ENCODE results near the gene GALC. TPM values are rescaled to one million over a fixed set of nuclear protein-coding genes. Genes with fewer than 3 reads are reported as not detected.
"Not testable (repeated sequence)": the region's sequence is repeated elsewhere in the genome, so short reads cannot be mapped to it uniquely, and the experiment has no call there.

GALC gene
- total RNA-seq = 10 to 100 TPM; 40.1 to 40.3 TPM

DNA sequence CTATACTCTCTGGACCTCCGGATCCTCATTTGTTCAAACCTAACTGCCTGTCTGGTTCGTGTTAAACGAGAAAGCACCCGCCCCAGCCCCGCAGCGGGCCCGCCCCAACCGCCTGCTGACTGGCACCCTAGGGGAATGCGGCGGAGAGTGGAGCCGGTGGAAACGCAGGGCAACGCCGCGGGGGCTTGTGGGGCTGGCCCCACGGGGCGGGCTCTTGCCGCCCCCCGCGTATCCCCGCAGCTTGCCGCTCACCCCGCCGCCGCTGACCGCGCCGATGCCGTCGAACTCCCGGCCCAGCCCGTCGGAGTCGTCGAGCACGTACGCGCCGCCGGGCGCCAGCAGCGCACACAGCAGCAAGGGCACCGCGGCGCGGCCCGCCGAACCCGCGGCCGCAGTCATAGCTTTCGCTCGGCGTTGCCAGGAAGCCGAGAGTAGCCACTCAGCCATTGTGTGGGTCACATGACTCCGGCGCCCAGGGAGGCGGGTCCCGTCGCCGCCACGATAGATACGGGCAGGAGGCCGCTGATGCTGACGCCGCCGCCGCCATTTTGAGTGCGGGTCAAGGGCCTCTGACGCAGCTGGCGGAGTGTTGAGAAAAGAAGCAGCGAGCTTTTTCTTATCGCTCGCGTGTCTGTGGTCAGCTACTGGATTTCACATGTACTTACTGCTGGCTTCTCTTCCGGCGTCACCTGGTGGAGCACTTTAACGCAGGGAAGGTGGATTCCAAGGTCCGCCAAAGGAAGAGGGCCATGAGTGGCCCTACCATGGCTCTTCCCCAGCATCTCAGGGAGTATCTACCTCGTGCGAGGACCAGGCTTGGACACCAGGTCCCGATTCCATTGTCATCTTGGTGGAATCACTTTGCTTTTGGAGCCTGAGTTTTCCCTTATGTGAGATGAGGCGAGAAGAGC is at the start of gene GALC:
GALC (minus strand) TSS at position 465 of the 911 bp plus-strand sequence; CDS start at position 447, 18 bp downstream.
- peak; percentile 97 to 98 for DNase-seq
- Mint-ChIP-seq H3K36me3 (ENCODE audit: insufficient read depth in 2 of 2) (peaks cover 2 to 6% of the 10 kb centered on the region in 2 donors), H3K9me3 (peaks cover 0 to 2% of the 10 kb centered on the region in 2 donors), H3K4me3 (peak within 1 kb of the TSS; percentile 87 to 99), H3K27ac (peak within 1 kb of the TSS; percentile 99), H3K4me1 (ENCODE audit: low read depth) (peaks cover 84% of the 10 kb centered on the region), H3K27me3 (ENCODE audit: low read depth) (no peaks in the 10 kb centered on the region)
- peak; percentile 82 to 83 for ATAC-seq (replicated peaks in 1 of 2)

DNA sequence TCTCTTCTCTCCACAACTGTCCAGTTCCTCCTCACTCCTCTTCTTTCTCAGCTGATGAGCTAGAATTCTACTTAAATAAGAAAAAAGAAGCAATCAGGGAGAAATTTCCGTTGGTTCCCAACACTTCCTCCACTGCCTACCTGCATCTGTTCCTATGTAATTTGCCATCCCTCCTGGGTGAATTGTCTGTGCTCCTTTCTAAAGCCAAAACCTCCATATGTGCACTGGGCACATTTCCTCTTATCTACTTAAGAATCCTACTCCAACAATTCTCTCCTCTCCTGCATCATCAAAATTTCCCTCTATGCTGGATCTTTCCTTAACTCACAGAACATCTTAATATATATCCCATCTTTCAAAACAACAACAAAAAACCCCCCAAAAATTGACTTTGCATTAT is 47.2 kb upstream of the GALC start:
- Mint-ChIP-seq H3K27me3 (ENCODE audit: low read depth) (no peaks in the 10 kb centered on the region), H3K27ac (no peak overlapping the region), H3K9me3 (peaks cover 0 to 4% of the 10 kb centered on the region in 2 donors), H3K4me1 (ENCODE audit: low read depth) (peaks cover 18% of the 10 kb centered on the region), H3K4me3 (no peak overlapping the region), H3K36me3 (ENCODE audit: insufficient read depth in 2 of 2) (no peaks in the 10 kb centered on the region)
- no peak for ATAC-seq (replicated peaks in 1 of 2)
- DNase-seq = no peak

DNA sequence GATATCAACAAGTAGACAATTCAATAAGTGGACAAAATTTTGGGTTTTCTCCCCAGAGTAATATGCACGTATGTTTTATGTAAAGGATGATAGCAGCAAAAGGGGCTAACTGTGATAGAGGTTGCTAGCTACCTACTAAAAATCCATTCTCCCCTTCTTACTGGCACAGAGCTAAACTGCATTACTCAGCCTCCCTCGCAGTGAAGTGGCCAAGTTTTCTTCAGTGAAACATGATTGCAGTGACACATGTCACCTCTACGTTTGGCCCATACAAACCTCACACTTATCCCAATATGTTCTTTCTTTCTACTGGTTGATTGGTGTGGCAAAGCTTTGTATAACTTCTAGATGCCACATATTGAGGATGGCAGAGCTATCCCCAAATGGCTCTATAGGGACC is 46.2 kb upstream of the GALC start:
- H3K9me3 Mint-ChIP-seq = peaks cover 0 to 4% of the 10 kb centered on the region in 2 donors
- H3K27ac Mint-ChIP-seq = no peak overlapping the region
- peak; percentile 50 to 56 for ATAC-seq (replicated peaks in 1 of 2)
- DNase-seq = no peak
- no peaks in the 10 kb centered on the region for H3K27me3 Mint-ChIP-seq (ENCODE audit: low read depth)
- no peak overlapping the region for H3K4me3 Mint-ChIP-seq
- peaks cover 9% of the 10 kb centered on the region for H3K4me1 Mint-ChIP-seq (ENCODE audit: low read depth)
- no peaks in the 10 kb centered on the region for H3K36me3 Mint-ChIP-seq (ENCODE audit: insufficient read depth in 2 of 2)

DNA sequence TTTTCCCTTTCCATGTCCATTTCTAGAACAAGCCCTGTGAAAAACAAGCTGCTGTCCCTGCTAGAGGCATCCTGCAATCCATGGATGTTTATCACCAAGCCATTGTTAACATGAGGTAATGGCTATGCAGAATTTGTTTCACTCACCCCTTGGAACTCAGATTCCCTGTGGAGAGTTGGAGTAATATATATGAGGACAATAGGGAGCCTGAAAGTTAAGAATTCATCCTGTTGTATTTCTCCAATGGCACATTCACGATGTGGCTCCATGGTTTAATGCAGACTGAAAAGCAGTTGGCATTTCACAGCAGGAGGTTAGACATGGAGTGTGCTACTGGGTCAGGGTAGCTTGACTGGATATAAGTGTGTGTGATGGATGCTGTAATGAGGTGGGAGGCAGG is 44.3 kb upstream of the GALC start:
- peaks cover 5% of the 10 kb centered on the region for H3K4me1 Mint-ChIP-seq (ENCODE audit: low read depth)
- H3K36me3 Mint-ChIP-seq (ENCODE audit: insufficient read depth in 2 of 2) = peaks cover 0 to 3% of the 10 kb centered on the region in 2 donors
- H3K27ac Mint-ChIP-seq = no peak overlapping the region
- DNase-seq (no peak), ATAC-seq (replicated peaks in 1 of 2) (no peak)
- H3K27me3 Mint-ChIP-seq (ENCODE audit: low read depth) = no peaks in the 10 kb centered on the region
- H3K4me3 Mint-ChIP-seq = no peak overlapping the region
- peaks cover 0 to 7% of the 10 kb centered on the region in 2 donors for H3K9me3 Mint-ChIP-seq

DNA sequence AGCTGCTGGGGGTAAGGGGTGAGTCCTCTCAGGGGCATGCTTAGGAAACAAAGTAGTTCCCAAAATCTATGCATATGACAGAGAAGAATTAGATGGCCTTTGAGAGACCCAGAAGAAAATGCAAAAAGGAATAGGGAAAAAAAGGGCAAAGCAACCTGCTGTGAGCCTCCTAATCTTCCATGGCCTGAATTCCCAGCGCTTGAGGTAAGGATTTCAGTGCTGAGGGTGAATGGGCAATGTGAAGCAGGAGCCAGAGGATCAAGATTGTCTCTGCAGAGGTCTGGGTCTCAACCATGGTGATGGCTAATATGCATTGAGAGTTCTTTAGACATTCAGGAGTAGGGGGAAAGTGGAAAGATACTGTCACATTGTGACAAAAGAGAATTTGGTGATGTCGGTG is 43.4 kb upstream of the GALC start:
- H3K9me3 Mint-ChIP-seq = peaks cover 0 to 7% of the 10 kb centered on the region in 2 donors
- H3K36me3 Mint-ChIP-seq (ENCODE audit: insufficient read depth in 2 of 2) = peaks cover 0 to 3% of the 10 kb centered on the region in 2 donors
- H3K4me1 Mint-ChIP-seq (ENCODE audit: low read depth) = peaks cover 5% of the 10 kb centered on the region
- no peak overlapping the region for H3K4me3 Mint-ChIP-seq
- H3K27me3 Mint-ChIP-seq (ENCODE audit: low read depth) = no peaks in the 10 kb centered on the region
- ATAC-seq (replicated peaks in 1 of 2) (no peak), DNase-seq (no peak)
- no peak overlapping the region for H3K27ac Mint-ChIP-seq

DNA sequence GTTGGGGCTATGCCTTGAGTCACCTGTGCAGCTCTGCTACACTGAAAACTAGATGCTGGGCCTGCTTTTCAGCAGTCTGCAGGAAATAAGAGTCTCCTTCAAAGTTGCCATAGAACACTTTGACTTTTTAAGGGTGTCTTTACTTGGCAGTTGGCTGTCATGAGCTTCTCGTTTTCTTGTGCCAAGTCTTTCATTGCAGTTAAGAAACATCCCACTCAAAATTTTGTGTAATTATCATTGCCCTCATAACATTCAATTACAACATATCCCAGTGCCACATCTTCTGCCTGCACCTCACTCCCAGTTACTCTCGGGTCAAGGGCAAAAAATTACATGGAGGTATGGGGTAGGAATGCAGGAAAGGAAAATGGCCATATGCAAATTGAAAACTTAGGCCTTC is 41.1 kb upstream of the GALC start:
- Mint-ChIP-seq H3K27me3 (ENCODE audit: low read depth) (no peaks in the 10 kb centered on the region), H3K4me1 (ENCODE audit: low read depth) (peaks cover 23% of the 10 kb centered on the region), H3K9me3 (peaks cover 0 to 7% of the 10 kb centered on the region in 2 donors), H3K36me3 (ENCODE audit: insufficient read depth in 2 of 2) (peaks cover 0 to 3% of the 10 kb centered on the region in 2 donors), H3K27ac (no peak overlapping the region), H3K4me3 (no peak overlapping the region)
- no peak for DNase-seq
- no peak for ATAC-seq (replicated peaks in 1 of 2)

DNA sequence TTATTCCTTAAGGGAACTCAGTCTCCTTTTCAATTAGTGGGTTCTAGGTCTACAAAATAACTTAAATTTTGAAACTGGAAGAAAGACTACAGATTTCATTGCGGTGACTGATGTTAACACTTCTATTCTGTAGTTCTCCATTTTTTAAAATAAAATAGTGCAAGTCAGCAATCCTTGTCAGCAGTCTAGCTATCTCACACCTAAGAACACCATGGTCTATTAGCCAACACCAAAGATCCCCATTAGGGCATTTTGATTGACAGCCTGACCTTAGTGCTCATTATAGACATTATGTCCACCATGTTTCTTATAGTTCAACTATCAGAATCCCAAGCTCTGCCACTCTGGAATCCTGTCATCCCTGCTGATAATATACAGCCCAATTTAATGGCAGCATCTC is 39.4 kb upstream of the GALC start:
- H3K4me3 Mint-ChIP-seq = no peak overlapping the region

DNA sequence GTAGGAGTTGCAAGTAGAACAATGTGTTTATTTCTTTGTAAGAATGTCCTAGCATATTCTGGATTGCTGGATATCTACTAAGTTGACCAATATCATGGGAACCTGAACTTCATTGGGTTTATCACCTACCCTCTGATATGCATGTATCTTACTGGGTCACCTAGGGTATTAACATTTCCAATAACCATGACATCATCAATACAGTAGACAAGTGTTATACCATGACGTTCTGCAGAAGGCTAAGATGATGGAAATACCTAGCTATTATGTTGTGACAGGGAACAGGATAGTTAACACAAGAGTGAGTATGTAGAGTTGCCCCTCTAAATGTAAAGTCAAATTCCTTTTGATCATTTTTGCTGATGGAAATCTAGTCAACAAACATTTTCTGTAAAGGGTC is 37.9 kb upstream of the GALC start:
- H3K4me3 Mint-ChIP-seq = no peak overlapping the region
- peaks cover 0 to 2% of the 10 kb centered on the region in 2 donors for H3K9me3 Mint-ChIP-seq
- H3K4me1 Mint-ChIP-seq (ENCODE audit: low read depth) = peaks cover 40% of the 10 kb centered on the region
- H3K36me3 Mint-ChIP-seq (ENCODE audit: insufficient read depth in 2 of 2) = peaks cover 3 to 7% of the 10 kb centered on the region in 2 donors
- no peak for ATAC-seq (replicated peaks in 1 of 2)
- DNase-seq = no peak
- no peak overlapping the region for H3K27ac Mint-ChIP-seq
- H3K27me3 Mint-ChIP-seq (ENCODE audit: low read depth) = no peaks in the 10 kb centered on the region

More for the DNA sequence above, 39.4 kb upstream of the GALC start:
- Mint-ChIP-seq H3K4me1 (ENCODE audit: low read depth) (peaks cover 30% of the 10 kb centered on the region), H3K27me3 (ENCODE audit: low read depth) (no peaks in the 10 kb centered on the region), H3K9me3 (peaks cover 0 to 2% of the 10 kb centered on the region in 2 donors), H3K36me3 (ENCODE audit: insufficient read depth in 2 of 2) (peaks cover 0 to 3% of the 10 kb centered on the region in 2 donors), H3K27ac (no peak overlapping the region)
- no peak for DNase-seq
- no peak for ATAC-seq (replicated peaks in 1 of 2)

DNA sequence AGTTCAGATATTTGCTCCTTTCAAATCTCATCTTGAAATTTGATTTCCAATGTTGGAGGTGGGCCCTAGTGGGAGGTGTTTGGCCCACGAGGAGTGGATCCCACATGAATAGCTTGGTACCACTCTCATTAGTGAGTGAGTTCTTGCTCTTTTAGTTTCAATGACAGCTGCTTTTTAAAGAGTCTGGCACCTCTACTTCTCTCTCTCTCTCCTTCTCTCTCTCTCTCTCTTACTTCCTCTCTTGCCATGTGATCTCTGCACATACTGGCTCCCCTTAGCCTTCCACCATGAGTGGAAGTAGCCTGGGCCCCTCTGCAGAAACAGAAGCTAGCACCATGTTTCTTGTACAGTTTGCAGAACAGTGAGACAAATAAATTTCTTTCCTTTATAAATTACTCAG is 37.1 kb upstream of the GALC start:
- no peak for DNase-seq
- Mint-ChIP-seq H3K27ac (peak overlapping the region; percentile 94), H3K4me1 (ENCODE audit: low read depth) (peaks cover 48% of the 10 kb centered on the region), H3K36me3 (ENCODE audit: insufficient read depth in 2 of 2) (peaks cover 3 to 7% of the 10 kb centered on the region in 2 donors), H3K9me3 (peaks cover 0 to 2% of the 10 kb centered on the region in 2 donors), H3K27me3 (ENCODE audit: low read depth) (no peaks in the 10 kb centered on the region), H3K4me3 (peak overlapping the region; percentile 70 to 76)
- ATAC-seq (replicated peaks in 1 of 2) = peak; percentile 3 to 7

DNA sequence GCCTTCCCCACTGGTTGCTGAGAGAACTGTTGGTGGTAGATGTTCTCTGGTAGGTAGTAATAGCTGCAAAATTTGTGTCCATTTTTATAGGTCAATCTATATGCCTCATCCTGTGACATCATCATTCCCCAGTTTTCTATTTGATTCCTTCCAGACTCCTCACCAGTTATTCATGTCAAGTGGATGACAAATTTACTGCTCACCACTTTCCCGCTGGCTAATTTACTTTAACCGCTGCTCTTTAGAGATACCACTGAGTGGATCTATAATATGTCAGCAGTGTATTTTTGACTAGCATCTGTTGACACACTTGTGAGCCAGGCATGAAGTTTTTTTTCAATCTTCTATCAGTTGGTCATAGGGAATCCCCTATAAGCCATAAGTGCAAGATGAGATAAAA is 36.5 kb upstream of the GALC start:
- peak; percentile 38 to 50 for DNase-seq
- peak; percentile 95 to 96 for ATAC-seq (replicated peaks in 1 of 2)
- H3K4me1 Mint-ChIP-seq (ENCODE audit: low read depth) = peaks cover 54% of the 10 kb centered on the region
- H3K36me3 Mint-ChIP-seq (ENCODE audit: insufficient read depth in 2 of 2) = peaks cover 3 to 7% of the 10 kb centered on the region in 2 donors
- peak overlapping the region in 1 of 2 donors; percentile 70 for H3K4me3 Mint-ChIP-seq
- peaks cover 0 to 2% of the 10 kb centered on the region in 2 donors for H3K9me3 Mint-ChIP-seq
- H3K27ac Mint-ChIP-seq = peak overlapping the region; percentile 35
- H3K27me3 Mint-ChIP-seq (ENCODE audit: low read depth) = no peaks in the 10 kb centered on the region

DNA sequence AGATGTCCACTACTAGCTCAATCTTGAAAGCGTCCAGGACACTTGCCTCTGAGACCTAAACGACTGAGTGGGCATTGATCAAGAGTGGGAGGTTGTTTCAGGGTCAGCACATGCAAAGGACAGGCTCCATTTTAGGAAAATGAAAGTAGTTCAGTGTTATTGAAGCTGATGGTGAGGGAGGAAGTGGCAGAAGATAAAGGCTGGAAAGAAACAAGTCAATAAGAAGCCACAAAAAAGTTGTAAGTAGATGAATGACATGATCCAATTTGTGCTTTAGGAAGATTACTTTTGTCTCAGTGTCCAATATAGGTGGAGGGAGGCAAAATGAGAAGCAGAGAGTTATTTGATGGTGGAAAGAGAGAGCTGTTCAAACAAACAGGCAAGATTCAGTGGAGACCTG is 33.9 kb upstream of the GALC start:
- Mint-ChIP-seq H3K27ac (peak overlapping the region; percentile 69), H3K36me3 (ENCODE audit: insufficient read depth in 2 of 2) (peaks cover 3 to 4% of the 10 kb centered on the region in 2 donors), H3K9me3 (no peaks in the 10 kb centered on the region), H3K4me1 (ENCODE audit: low read depth) (peaks cover 73% of the 10 kb centered on the region), H3K4me3 (peak overlapping the region; percentile 19 to 74), H3K27me3 (ENCODE audit: low read depth) (no peaks in the 10 kb centered on the region)
- DNase-seq (no peak), ATAC-seq (replicated peaks in 1 of 2) (no peak)

DNA sequence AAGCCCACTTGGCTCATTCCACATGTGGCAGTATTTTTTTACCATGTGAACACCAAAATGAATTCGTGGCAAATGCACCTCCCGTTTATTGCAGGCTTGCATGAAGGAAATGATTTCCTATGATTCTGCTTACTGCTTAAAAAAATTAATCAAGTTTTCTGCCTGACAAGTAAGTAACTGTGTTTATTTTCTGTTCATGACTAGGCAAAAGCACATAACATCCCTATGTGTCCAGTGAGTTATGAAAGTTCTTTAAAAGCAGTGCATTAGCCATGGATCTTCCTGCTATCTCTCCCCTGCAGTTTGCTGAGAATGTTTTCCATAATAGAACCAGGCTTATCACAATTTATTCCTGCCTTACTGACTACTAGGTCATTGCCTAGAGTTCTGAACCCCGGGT is 32.3 kb upstream of the GALC start:
- Mint-ChIP-seq H3K9me3 (peaks cover 0 to 2% of the 10 kb centered on the region in 2 donors), H3K4me1 (ENCODE audit: low read depth) (peaks cover 68% of the 10 kb centered on the region), H3K4me3 (no peak overlapping the region), H3K27ac (peak overlapping the region; percentile 6), H3K36me3 (ENCODE audit: insufficient read depth in 2 of 2) (peaks cover 3 to 4% of the 10 kb centered on the region in 2 donors), H3K27me3 (ENCODE audit: low read depth) (no peaks in the 10 kb centered on the region)
- ATAC-seq (replicated peaks in 1 of 2) (no peak), DNase-seq (no peak)

DNA sequence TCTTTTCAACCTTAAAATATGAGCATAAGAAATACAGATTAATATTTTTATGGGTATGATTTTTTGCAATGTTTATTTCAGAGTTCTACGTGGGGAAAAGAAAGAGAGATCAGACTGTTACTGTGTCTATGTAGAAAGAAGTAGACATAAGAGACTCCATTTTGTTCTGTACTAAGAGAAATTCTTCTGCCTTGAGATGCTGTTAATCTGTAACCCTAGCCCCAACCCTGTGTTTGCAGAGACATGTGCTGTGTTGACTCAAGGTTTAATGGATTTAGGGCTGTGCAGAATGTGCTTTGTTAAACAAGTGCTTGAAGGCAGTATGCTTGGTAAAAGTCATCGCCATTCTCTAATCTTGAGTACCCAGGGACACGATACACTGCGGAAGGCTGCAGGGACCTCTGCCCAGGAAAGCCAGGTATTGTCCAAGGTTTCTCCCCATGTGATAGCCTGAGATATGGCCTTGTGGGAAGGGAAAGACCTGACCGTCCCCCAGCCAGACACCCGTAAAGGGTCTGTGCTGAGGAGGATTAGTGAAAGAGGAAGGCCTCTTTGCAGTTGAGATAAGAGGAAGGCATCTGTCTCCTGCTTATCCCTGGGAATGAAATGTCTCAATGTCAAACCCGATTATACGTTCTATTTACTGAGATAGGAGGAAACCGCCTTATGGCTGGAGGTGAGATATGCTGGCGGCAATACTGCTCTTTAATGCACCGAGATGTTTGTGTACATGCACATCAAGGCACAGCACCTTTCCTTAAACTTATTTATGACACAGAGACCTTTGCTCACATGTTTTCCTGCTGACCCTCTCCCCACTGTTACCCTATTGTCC is 31.5 kb upstream of the GALC start:
- Mint-ChIP-seq H3K4me1 (ENCODE audit: low read depth) (peaks cover 66% of the 10 kb centered on the region), H3K27ac (peak overlapping the region; percentile 6)
- not testable (repeated sequence) for H3K36me3 Mint-ChIP-seq (ENCODE audit: insufficient read depth in 2 of 2); DNase-seq; H3K9me3 Mint-ChIP-seq; H3K27me3 Mint-ChIP-seq (ENCODE audit: low read depth); ATAC-seq (replicated peaks in 1 of 2); H3K4me3 Mint-ChIP-seq

Measured in activated T-cell treated with anti-CD3 and anti-CD28 coated beads, Interleukin-2, amount 50 U/mL, for 72 hours (primary cell).